ENCODE results near the gene WSB2. TPM values are rescaled to one million over a fixed set of nuclear protein-coding genes. Genes with fewer than 3 reads are reported as not detected.
A peak's percentile ranks its signal among the peaks of the same experiment; 100 is the strongest.

The WSB2 gene
- total and polyA plus RNA-seq, 4 donors = 20.4 to 41.7 (median 28.3) TPM

GRCh38 chr12:118065380-118065779 lies 4.4 kb upstream of the WSB2 start:
- H3K36me3 ChIP-seq (ENCODE audit: control insufficient read depth in 4 of 4, insufficient read depth in 3 of 4, low read depth in 1 of 4, low read length in 3 of 4) = no peaks in the 10 kb centered on the region
- no peaks in the 10 kb centered on the region for H3K27me3 ChIP-seq (ENCODE audit: control insufficient read depth in 4 of 4, insufficient read depth in 4 of 4, low read length in 3 of 4)
- H3K27ac ChIP-seq (ENCODE audit: low read depth in 1 of 2, low read length in 2 of 2) = no peak overlapping the region
- H3K9me3 ChIP-seq (ENCODE audit: control insufficient read depth in 4 of 4, low read length in 3 of 4) = no peaks in the 10 kb centered on the region
- no peak for TF ChIP-seq HNF4A (conservative IDR thresholded peaks at IDR 0.05)
- TF ChIP-seq ATF3 (IDR thresholded peaks at IDR 0.05) = no peak
- no peak for TF ChIP-seq EGR1 (IDR thresholded peaks at IDR 0.05; ENCODE audit: low read depth in 2 of 2)
- TF ChIP-seq GABPA (IDR thresholded peaks at IDR 0.05 in 1 of 2, conservative IDR thresholded peaks at IDR 0.05 in 1 of 2) = no peak
- TF ChIP-seq HNF4G (IDR thresholded peaks at IDR 0.05) = no peak
- TF ChIP-seq NR2F2 (IDR thresholded peaks at IDR 0.05) = no peak
- TF ChIP-seq RAD21 (IDR thresholded peaks at IDR 0.05) = no peak
- no peak for TF ChIP-seq CTCF (IDR thresholded peaks at IDR 0.05; ENCODE audit: low read depth, low read length, missing input control)
- no peak for TF ChIP-seq RXRA (IDR thresholded peaks at IDR 0.05)
- TF ChIP-seq REST (IDR thresholded peaks at IDR 0.05) = no peak
- H3K9ac ChIP-seq (ENCODE audit: low read depth in 1 of 2, low read length in 2 of 2) = no peak overlapping the region
- no peak for DNase-seq (ENCODE audit: low spot score)
- WGBS = 76% methylated on average over 1 of the region's 1 CpG
- peaks cover 5 to 23% (median 11%) of the 10 kb centered on the region in 4 donors for H3K4me1 ChIP-seq (ENCODE audit: control insufficient read depth in 4 of 4, insufficient read depth in 4 of 4, low read length in 3 of 4)
- H3K4me3 ChIP-seq (ENCODE audit: low read depth in 1 of 3, low read length in 3 of 3) = no peak overlapping the region

GRCh38 chr12:118064608-118065007 lies 3.6 kb upstream of the WSB2 start:
- H3K27ac ChIP-seq (ENCODE audit: low read depth in 1 of 2, low read length in 2 of 2) = no peak overlapping the region
- H3K4me1 ChIP-seq (ENCODE audit: control insufficient read depth in 4 of 4, insufficient read depth in 4 of 4, low read length in 3 of 4) = peaks cover 7 to 31% (median 17%) of the 10 kb centered on the region in 4 donors
- H3K36me3 ChIP-seq (ENCODE audit: control insufficient read depth in 4 of 4, insufficient read depth in 3 of 4, low read depth in 1 of 4, low read length in 3 of 4) = no peaks in the 10 kb centered on the region
- H3K9me3 ChIP-seq (ENCODE audit: control insufficient read depth in 4 of 4, low read length in 3 of 4) = no peaks in the 10 kb centered on the region
- no peak overlapping the region for H3K4me3 ChIP-seq (ENCODE audit: low read depth in 1 of 3, low read length in 3 of 3)
- 62% methylated on average over 2 of the region's 2 CpGs for WGBS
- TF ChIP-seq EGR1 (IDR thresholded peaks at IDR 0.05; ENCODE audit: low read depth in 2 of 2) (no peak), CTCF (IDR thresholded peaks at IDR 0.05; ENCODE audit: low read depth, low read length, missing input control) (peak; percentile 13)
- no peaks in the 10 kb centered on the region for H3K27me3 ChIP-seq (ENCODE audit: control insufficient read depth in 4 of 4, insufficient read depth in 4 of 4, low read length in 3 of 4)
- H3K9ac ChIP-seq (ENCODE audit: low read depth in 1 of 2, low read length in 2 of 2) = no peak overlapping the region
- DNase-seq (ENCODE audit: low spot score) = no peak

Data from liver (tissue), 9 donors.